Thyroid gland (tissue), 4 donors: ENCODE measurements around the gene CAMTA1.

Experiments used
- POLR2A ChIP-seq, 2 donors: fragments of 450-650 bp; IDR thresholded peaks; one replicate each; pipeline ENCODE4 v1.6.1; 2017; ENCODE audit warnings: antibody characterized with exemption in 2 of 2, mild to moderate bottlenecking in 2 of 2, moderate library complexity in 1 of 2
- TF ChIP-seq, protein P1 (sequence below), 6 experiments: fragments of 200-600 bp in 3 of 6; fragments of 450-650 bp in 3 of 6; sonication (generic) in 3 of 6; IDR thresholded peaks; one replicate each; pipeline ENCODE4 v1.5.1; 2016 to 2019; ENCODE audit warnings: antibody characterized with exemption in 6 of 6, mild to moderate bottlenecking in 2 of 6, inconsistent platforms in 1 of 6, moderate library complexity in 1 of 6

DNA sequence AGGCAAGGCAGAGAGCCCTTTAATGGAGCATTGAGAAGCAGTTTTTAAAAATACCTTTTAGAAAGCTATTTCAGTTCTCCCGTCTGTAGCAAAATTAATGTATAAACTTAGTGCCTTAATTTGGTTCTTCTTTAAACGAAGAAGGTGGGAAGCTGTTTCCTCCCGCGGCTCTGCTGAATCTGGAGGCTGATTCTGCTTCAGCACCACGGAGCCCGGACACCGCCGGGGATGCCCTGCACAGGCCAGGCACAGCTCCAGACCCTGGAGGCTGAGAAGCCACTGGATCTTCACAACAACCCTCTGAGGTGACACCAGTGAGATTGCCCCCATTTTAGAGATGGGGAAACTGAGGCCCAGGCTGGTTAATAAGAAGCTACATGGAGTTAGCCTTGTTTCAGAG lies 810.1 kb downstream of the CAMTA1 start:
- TF ChIP-seq POLR2A (IDR thresholded peaks at IDR 0.05), result no peak
- TF ChIP-seq, protein P1, sequence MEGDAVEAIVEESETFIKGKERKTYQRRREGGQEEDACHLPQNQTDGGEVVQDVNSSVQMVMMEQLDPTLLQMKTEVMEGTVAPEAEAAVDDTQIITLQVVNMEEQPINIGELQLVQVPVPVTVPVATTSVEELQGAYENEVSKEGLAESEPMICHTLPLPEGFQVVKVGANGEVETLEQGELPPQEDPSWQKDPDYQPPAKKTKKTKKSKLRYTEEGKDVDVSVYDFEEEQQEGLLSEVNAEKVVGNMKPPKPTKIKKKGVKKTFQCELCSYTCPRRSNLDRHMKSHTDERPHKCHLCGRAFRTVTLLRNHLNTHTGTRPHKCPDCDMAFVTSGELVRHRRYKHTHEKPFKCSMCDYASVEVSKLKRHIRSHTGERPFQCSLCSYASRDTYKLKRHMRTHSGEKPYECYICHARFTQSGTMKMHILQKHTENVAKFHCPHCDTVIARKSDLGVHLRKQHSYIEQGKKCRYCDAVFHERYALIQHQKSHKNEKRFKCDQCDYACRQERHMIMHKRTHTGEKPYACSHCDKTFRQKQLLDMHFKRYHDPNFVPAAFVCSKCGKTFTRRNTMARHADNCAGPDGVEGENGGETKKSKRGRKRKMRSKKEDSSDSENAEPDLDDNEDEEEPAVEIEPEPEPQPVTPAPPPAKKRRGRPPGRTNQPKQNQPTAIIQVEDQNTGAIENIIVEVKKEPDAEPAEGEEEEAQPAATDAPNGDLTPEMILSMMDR (IDR thresholded peaks at IDR 0.05), result no peak
